ENCODE measurements around the gene CBFA2T3. TPM values are rescaled to one million over a fixed set of nuclear protein-coding genes. Genes with fewer than 3 reads are reported as not detected.

Gene CBFA2T3
- total and polyA plus RNA-seq, 10 donors, result 8.4 to 59.8 (median 26.3) TPM

GRCh38 chr16:88922826-88923410, 54.1 kb downstream of the CBFA2T3 start:
- peaks cover 0 to 4% (median 0%) of the 10 kb centered on the region in 7 donors for H3K27me3 ChIP-seq (replicated peaks in 1 of 7)
- peak overlapping the region in 1 of 8 donors; percentile 45 for H3K4me3 ChIP-seq
- WGBS, 5 donors, result 27 to 73% (median 62%) methylated on average over 5 to 22 of the region's 22 CpGs
- peaks cover 0 to 14% (median 0%) of the 10 kb centered on the region in 6 donors for H3K36me3 ChIP-seq
- peak overlapping the region; percentile 21 to 91 (median 80) for H3K27ac ChIP-seq
- no peaks in the 10 kb centered on the region for H3K9me3 ChIP-seq
- peaks cover 76 to 100% (median 96%) of the 10 kb centered on the region in 6 donors for H3K4me1 ChIP-seq
- no peak for DNase-seq
- TF ChIP-seq CTCF (IDR thresholded peaks at IDR 0.05 in 8 of 11, conservative IDR thresholded peaks at IDR 0.05 in 3 of 11), result peak in 1 of 11 experiments; percentile 6
- TF ChIP-seq POLR2A (IDR thresholded peaks at IDR 0.05), result no peak
- intact Hi-C loops (cut with DNase I; ENCODE audit: low total_unique reads), result no loop called here

GRCh38 chr16:88922114-88922825, 54.7 kb downstream of the CBFA2T3 start:
- intact Hi-C loops (cut with DNase I; ENCODE audit: low total_unique reads), result no loop called here
- TF ChIP-seq POLR2A (IDR thresholded peaks at IDR 0.05), result no peak
- peak; percentile 71 to 85 (median 83) for TF ChIP-seq POLR2AphosphoS5 (IDR thresholded peaks at IDR 0.05)
- TF ChIP-seq CTCF (IDR thresholded peaks at IDR 0.05 in 8 of 11, conservative IDR thresholded peaks at IDR 0.05 in 3 of 11), result peak in 4 of 11 experiments; percentile 20 to 40 (median 29)
- Histone ChIP-seq H3K4me1 (peaks cover 76 to 100% (median 95%) of the 10 kb centered on the region in 6 donors), H3K9me3 (no peaks in the 10 kb centered on the region), H3K36me3 (peaks cover 0 to 14% (median 0%) of the 10 kb centered on the region in 6 donors), H3K4me3 (peak overlapping the region in 1 of 8 donors; percentile 45), H3K27me3 (replicated peaks in 1 of 7) (peaks cover 0 to 4% (median 0%) of the 10 kb centered on the region in 7 donors), H3K27ac (peak overlapping the region; percentile 29 to 91 (median 80))
- WGBS, 5 donors, result 14 to 46% (median 43%) methylated on average over 5 to 26 of the region's 26 CpGs
- DNase-seq, result peak; percentile 88

GRCh38 chr16:88921591-88921990, 55.4 kb downstream of the CBFA2T3 start:
- Histone ChIP-seq H3K27ac (peak overlapping the region; percentile 48 to 91 (median 80)), H3K4me1 (peaks cover 74 to 100% (median 94%) of the 10 kb centered on the region in 6 donors)
- intact Hi-C loops (cut with DNase I; ENCODE audit: low total_unique reads), result no loop called here

More at GRCh38 chr16:88921591-88921990, 55.4 kb downstream of the CBFA2T3 start:
- Histone ChIP-seq H3K36me3 (peaks cover 0 to 14% (median 0%) of the 10 kb centered on the region in 6 donors), H3K9me3 (no peaks in the 10 kb centered on the region), H3K4me3 (peak overlapping the region in 2 of 8 donors; percentile 4 to 45), H3K27me3 (replicated peaks in 1 of 7) (peaks cover 0 to 4% (median 0%) of the 10 kb centered on the region in 7 donors)
- WGBS, 5 donors, result 26 to 42% (median 37%) methylated on average over 18 to 19 of the region's 19 CpGs
- no peak for TF ChIP-seq CTCF (IDR thresholded peaks at IDR 0.05 in 8 of 11, conservative IDR thresholded peaks at IDR 0.05 in 3 of 11)
- no peak for TF ChIP-seq POLR2AphosphoS5 (IDR thresholded peaks at IDR 0.05)
- no peak for TF ChIP-seq POLR2A (IDR thresholded peaks at IDR 0.05)
- DNase-seq, result no peak

All from spleen (tissue), 11 donors.